PC-9 (cell line): ENCODE results near the gene EML5. TPM values are rescaled to one million over a fixed set of nuclear protein-coding genes. Genes with fewer than 3 reads are reported as not detected.

Experiments used
- BruUV-seq: library from RNA; stranded (reverse); fragments of 400-500 nt; replicated peaks from 2 replicates; lab custom pipeline; 2021; lab: Mats Ljungman, UMichigan
- CTCF ChIA-PET: fragments of 300-600 bp; sonication (Branson Sonifier 250); formaldehyde crosslinking; loops from one replicate; lab custom pipeline; 2022; ENCODE audit warnings: antibody characterized with exemption; lab: Charles Lee
- POLR2A ChIA-PET: fragments of 300-600 bp; sonication (Branson Sonifier 250); formaldehyde crosslinking; loops from one replicate; lab custom pipeline; 2022; ENCODE audit warnings: antibody characterized with exemption; ENCODE audit not compliant: unreplicated experiment; lab: Charles Lee
- DNase-seq, 2 experiments: peaks; one replicate each; pipeline versions ENCODE4 v3.0.0 to v3.0.0-alpha.2; 2015 to 2022; ENCODE audit warnings: mixed read lengths in 1 of 2
- H2AFZ ChIP-seq: fragments of 200-600 bp; sonication (generic); 2 replicates; pipeline ENCODE4 v1.8.1; 2017; ENCODE audit warnings: antibody characterized with exemption
- H3F3A ChIP-seq: fragments of 200-600 bp; sonication (generic); 2 replicates; pipeline ENCODE4 v1.8.1; 2017; ENCODE audit warnings: antibody characterized with exemption, mild to moderate bottlenecking, low read depth; ENCODE audit not compliant: insufficient read depth
- H3K27ac ChIP-seq: fragments of 200-600 bp; sonication (generic); 2 replicates; pipeline ENCODE4 v1.6.1; 2016; ENCODE audit warnings: mixed run types
- H3K27me3 ChIP-seq: fragments of 200-600 bp; sonication (generic); 2 replicates; pipeline ENCODE4 v1.6.1; 2016; ENCODE audit warnings: low read depth, mixed run types; ENCODE audit not compliant: insufficient read depth
- H3K36me3 ChIP-seq: fragments of 200-600 bp; sonication (generic); 2 replicates; pipeline ENCODE4 v1.6.1; 2016; ENCODE audit warnings: low read depth, mixed run types
- H3K4me1 ChIP-seq: fragments of 200-600 bp; sonication (generic); replicated peaks from 2 replicates; pipeline ENCODE4 v1.6.1; 2016; ENCODE audit warnings: mixed run types; ENCODE audit not compliant: insufficient read depth
- H3K4me2 ChIP-seq: fragments of 200-600 bp; sonication (generic); 2 replicates; pipeline ENCODE4 v1.6.1; 2017; ENCODE audit warnings: mixed run types
- H3K4me3 ChIP-seq: fragments of 200-600 bp; sonication (generic); 2 replicates; pipeline ENCODE4 v1.6.1; 2016; ENCODE audit warnings: mixed run types
- H3K79me2 ChIP-seq: fragments of 200-600 bp; sonication (generic); 2 replicates; pipeline ENCODE4 v1.6.1; 2017; ENCODE audit warnings: low read depth, mixed run types
- H3K9me2 ChIP-seq: fragments of 200-600 bp; sonication (generic); 2 replicates; pipeline ENCODE4 v1.8.1; 2017; ENCODE audit warnings: mild to moderate bottlenecking; ENCODE audit not compliant: insufficient read depth
- H3K9me3 ChIP-seq: fragments of 200-600 bp; sonication (generic); 2 replicates; pipeline ENCODE4 v1.8.1; 2016; ENCODE audit warnings: low read depth; ENCODE audit not compliant: insufficient read depth
- H4K20me1 ChIP-seq: fragments of 200-600 bp; sonication (generic); 2 replicates; pipeline ENCODE4 v1.8.1; 2017; ENCODE audit not compliant: insufficient read depth
- CTCF ChIP-seq: fragments of 200-600 bp; sonication (generic); conservative IDR thresholded peaks from 2 replicates; pipeline ENCODE4 v1.6.1; 2017; ENCODE audit warnings: mixed run types, antibody characterized with exemption, mild to moderate bottlenecking, moderate library complexity
- EZH2 ChIP-seq: fragments of 200-600 bp; sonication (generic); IDR thresholded peaks from 2 replicates; pipeline ENCODE4 v1.8.0; 2017; ENCODE audit warnings: antibody characterized with exemption, low read depth
- intact Hi-C: fragments of 100-400 bp; cut with micrococcal nuclease; formaldehyde crosslinking; loops from one replicate; pipeline ENCODE4 v1.10.0; 2022; ENCODE audit not compliant: unreplicated experiment
- total RNA-seq: library from RNA; stranded (reverse); gene quantifications from 2 replicates; pipeline ENCODE4 v1.2.3, GENCODE V29; 2021

The EML5 gene
- total RNA-seq, 1 experiment from 2014 or later, result 0.46 TPM

- H3K36me3 ChIP-seq, result no peaks in the 10 kb centered on the region
- no peaks in the 10 kb centered on the region for H3F3A ChIP-seq
- no peaks in the 10 kb centered on the region for H4K20me1 ChIP-seq
- no peaks in the 10 kb centered on the region for H3K79me2 ChIP-seq
- H3K4me2 ChIP-seq, result no peak overlapping the region
- no peak for TF ChIP-seq EZH2
- no peak for TF ChIP-seq CTCF
- POLR2A ChIA-PET, result no interaction called here
- H2AFZ ChIP-seq, result no peak overlapping the region
- no peaks in the 10 kb centered on the region for H3K27me3 ChIP-seq
- no peak overlapping the region for H3K4me3 ChIP-seq
- no peaks in the 10 kb centered on the region for H3K9me2 ChIP-seq
- H3K27ac ChIP-seq, result no peak overlapping the region
- CTCF ChIA-PET, result no interaction called here
- intact Hi-C loops, result no loop called here
- DNase-seq, result no peak
- H3K4me1 ChIP-seq, result no peaks in the 10 kb centered on the region
- BruUV-seq, result no TSS peak
- H3K9me3 ChIP-seq, result no peaks in the 10 kb centered on the region
These were observed 124.2 kb downstream of the EML5 start for GRCh38 chr14:88668448-88669116.

- TF ChIP-seq CTCF (peak; percentile 76), EZH2 (no peak)
- no TSS peak for BruUV-seq
- no peaks in the 10 kb centered on the region for H4K20me1 ChIP-seq
- no peak overlapping the region for H3K27ac ChIP-seq
- peak in 1 of 2 experiments; percentile 40 for DNase-seq
- intact Hi-C loops, result loop anchor here (1.0 kb wide), 1 partner anchor 201 kb away; no protein-coding TSS in a partner anchor
- H3K27me3 ChIP-seq, result no peaks in the 10 kb centered on the region
- H3K9me2 ChIP-seq, result no peaks in the 10 kb centered on the region
- ChIA-PET CTCF (no interaction called here), POLR2A (no interaction called here)
- H2AFZ ChIP-seq, result no peak overlapping the region
- H3K4me1 ChIP-seq, result no peaks in the 10 kb centered on the region
- no peaks in the 10 kb centered on the region for H3K79me2 ChIP-seq
- no peak overlapping the region for H3K4me3 ChIP-seq
- no peak overlapping the region for H3K4me2 ChIP-seq
- no peaks in the 10 kb centered on the region for H3K9me3 ChIP-seq
- no peaks in the 10 kb centered on the region for H3K36me3 ChIP-seq
- H3F3A ChIP-seq, result no peaks in the 10 kb centered on the region
These were observed 125.0 kb downstream of the EML5 start for GRCh38 chr14:88667555-88668273.

- H3K4me1 ChIP-seq, result no peaks in the 10 kb centered on the region
- no peaks in the 10 kb centered on the region for H3F3A ChIP-seq
- DNase-seq, result no peak
- no peaks in the 10 kb centered on the region for H3K27me3 ChIP-seq
- no peaks in the 10 kb centered on the region for H3K9me2 ChIP-seq
- intact Hi-C loops, result no loop called here
- TF ChIP-seq EZH2, result no peak
- no peak for TF ChIP-seq CTCF
- H3K27ac ChIP-seq, result no peak overlapping the region
- H3K4me2 ChIP-seq, result no peak overlapping the region
- H3K36me3 ChIP-seq, result no peaks in the 10 kb centered on the region
- no peak overlapping the region for H2AFZ ChIP-seq
- CTCF ChIA-PET, result no interaction called here
- H3K9me3 ChIP-seq, result no peaks in the 10 kb centered on the region
- H3K4me3 ChIP-seq, result no peak overlapping the region
- no peaks in the 10 kb centered on the region for H4K20me1 ChIP-seq
- BruUV-seq, result no TSS peak
- H3K79me2 ChIP-seq, result no peaks in the 10 kb centered on the region
- POLR2A ChIA-PET, result no interaction called here
These were observed 132.7 kb downstream of the EML5 start for GRCh38 chr14:88660056-88660455.
